Fibroblast of mammary gland (primary cell): ENCODE data around the gene NABP2.
A peak's percentile ranks its signal among the peaks of the same experiment; 100 is the strongest.

Source experiments
- DNase-seq: peaks from one replicate; pipeline ENCODE4 v3.0.0-alpha.2; 2010; ENCODE audit warnings: low read depth
- H3K4me3 ChIP-seq: 2 replicates; pipeline ENCODE4 v1.5.1; 2011; ENCODE audit warnings: low read depth, mild to moderate bottlenecking, low read length, moderate library complexity; ENCODE audit not compliant: control insufficient read depth
- TF ChIP-seq, protein P1 (sequence below): conservative IDR thresholded peaks from 2 replicates; pipeline ENCODE4 v1.5.1; 2011; ENCODE audit warnings: low read depth, low read length, inconsistent platforms; ENCODE audit not compliant: control insufficient read depth, insufficient read depth

The NABP2 gene

DNA sequence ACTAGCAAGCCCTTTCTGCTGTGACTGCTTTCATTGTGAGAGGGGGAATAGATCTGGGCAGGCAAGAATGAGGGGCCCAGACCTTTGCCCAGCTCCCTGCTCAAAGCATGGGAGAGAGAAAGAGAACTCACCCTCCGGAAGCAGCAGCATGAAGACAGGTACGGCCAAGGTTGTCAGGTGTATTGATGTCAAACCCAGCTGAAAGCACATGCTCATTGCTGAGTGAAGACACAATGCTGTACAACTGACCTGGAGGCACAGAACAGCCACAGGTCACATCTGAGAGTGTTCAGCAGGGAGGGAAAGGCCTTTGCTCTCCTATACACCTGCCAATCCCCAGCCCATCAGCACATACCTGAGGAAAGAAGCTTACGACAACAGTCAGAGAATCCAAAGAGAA is 28.5 kb downstream of the NABP2 start:
- DNase-seq = no peak
- TF ChIP-seq, protein P1, sequence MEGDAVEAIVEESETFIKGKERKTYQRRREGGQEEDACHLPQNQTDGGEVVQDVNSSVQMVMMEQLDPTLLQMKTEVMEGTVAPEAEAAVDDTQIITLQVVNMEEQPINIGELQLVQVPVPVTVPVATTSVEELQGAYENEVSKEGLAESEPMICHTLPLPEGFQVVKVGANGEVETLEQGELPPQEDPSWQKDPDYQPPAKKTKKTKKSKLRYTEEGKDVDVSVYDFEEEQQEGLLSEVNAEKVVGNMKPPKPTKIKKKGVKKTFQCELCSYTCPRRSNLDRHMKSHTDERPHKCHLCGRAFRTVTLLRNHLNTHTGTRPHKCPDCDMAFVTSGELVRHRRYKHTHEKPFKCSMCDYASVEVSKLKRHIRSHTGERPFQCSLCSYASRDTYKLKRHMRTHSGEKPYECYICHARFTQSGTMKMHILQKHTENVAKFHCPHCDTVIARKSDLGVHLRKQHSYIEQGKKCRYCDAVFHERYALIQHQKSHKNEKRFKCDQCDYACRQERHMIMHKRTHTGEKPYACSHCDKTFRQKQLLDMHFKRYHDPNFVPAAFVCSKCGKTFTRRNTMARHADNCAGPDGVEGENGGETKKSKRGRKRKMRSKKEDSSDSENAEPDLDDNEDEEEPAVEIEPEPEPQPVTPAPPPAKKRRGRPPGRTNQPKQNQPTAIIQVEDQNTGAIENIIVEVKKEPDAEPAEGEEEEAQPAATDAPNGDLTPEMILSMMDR = no peak
- H3K4me3 ChIP-seq = no peak overlapping the region

DNA sequence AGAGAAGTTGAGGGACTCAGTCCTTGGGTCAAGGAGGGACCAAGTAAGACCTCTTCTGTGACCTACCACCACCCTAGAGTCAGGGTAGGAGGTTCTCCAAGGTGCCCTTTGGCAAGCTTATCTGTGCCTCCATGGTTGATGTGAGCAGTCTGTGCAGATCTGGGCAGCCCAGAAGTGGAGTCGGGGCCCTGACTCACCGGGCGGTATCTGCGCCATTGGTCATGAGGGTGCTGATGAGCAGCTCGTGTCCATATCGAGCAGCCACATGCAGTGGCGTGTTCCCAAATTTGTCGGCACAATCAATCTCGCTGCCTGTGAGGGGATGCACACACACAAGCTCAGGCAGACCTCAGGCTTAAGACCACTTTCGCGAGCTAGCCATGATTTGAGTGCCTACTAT is 28.9 kb downstream of the NABP2 start:
- no peak for DNase-seq
- TF ChIP-seq, protein P1 = no peak
- no peak overlapping the region for H3K4me3 ChIP-seq

DNA sequence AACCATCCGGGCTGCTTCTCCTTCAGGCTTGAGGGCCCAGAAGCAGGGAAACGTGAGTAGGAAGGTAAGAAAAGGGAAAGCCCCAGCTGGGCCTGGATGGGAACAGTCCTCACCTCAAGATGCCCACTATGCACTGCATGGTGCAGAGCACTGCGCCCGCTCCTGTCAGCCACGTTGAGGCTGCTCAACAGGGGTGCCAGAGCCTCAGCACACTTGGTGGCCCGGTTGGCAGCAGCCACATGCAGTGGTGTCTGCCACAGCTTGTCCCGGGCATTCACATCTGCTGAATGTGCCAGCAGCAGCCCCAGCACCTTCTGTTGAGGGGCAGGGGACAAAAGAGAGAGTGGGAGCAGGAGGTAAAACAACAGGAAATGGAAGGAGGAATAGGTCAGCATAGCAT is 31.5 kb downstream of the NABP2 start:
- H3K4me3 ChIP-seq = no peak overlapping the region
- TF ChIP-seq, protein P1 = no peak
- DNase-seq = no peak

DNA sequence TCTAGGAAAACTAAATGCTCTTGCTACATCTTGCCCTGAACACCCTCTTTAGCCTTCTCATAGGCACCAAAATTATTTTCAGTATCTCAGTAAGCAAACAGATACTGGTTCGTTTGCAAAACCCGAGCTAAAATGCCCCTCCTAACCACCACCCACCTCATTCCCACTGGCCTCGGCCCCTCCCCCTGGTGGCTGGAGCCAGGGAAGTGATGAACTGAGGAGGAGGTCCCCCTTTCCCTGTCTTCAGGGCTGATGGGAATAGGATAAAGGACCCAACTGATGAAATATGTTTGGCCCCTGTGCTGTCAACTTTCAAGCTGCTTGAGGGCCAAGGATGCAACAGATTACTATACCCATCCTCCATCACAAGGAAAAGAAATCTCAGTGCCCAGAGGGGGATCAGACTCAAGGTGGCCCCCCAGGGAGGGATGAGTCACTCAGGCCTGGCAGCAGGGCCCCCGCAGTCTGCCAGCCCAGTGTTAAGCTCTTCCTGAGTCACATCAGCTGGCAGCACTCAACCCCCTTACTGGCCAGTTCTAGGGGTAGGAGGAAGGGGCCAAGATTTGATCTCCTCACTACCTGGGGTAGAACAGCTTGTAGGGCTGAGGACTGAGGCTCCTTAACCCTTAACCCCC is 32.3 kb downstream of the NABP2 start:
- TF ChIP-seq, protein P1 = peak; percentile 9
- peak overlapping the region; percentile 84 for H3K4me3 ChIP-seq
- DNase-seq = peak; percentile 67

DNA sequence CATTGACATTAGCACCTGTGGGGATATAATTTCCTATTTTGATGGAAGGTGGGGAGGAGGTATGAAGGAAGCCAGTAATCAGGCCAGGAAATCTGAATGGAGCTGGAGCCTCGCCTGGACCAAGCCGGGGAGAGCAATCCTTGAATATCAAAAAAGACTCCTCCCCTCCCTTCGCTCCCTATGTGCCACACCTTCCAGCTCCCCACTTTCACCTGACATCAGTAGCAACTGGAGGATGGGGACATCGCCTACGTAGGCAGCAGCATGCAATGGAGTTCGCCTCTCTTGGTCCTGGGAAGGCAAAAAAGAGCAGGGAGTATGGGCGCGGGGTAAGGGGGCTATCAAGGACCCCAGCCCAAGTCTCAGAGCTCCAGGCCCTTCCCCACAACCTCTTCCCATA is 32.9 kb downstream of the NABP2 start:
- peak overlapping the region; percentile 84 for H3K4me3 ChIP-seq
- TF ChIP-seq, protein P1 = no peak
- no peak for DNase-seq

DNA sequence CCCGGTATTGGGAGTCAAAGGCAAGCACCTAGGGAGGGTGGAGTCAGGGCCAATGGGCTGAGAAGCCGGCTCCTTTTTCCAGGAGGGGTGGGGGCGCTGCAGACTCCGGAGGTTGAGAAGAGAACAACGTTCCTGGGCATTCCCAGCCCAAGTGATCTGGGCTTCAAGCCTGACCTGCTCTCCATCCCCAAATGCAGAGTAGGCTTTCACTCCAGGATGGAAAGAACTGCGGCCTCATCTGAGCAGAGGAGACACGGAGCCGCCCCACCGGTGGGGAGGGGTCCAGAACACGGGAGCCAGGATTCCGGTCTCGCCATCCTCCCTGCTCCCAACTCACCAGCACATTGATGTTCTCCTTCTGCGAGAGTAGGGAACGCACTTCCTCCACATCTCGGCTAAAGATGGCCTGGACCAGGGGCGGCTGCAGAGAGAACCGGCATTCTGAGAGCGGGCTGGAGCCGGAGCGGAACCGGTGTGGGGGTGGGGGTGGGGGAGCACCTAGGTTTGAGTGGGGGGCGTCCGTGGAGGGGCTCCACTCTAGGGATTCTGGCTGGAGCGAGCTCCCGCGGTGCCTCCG is 33.4 kb downstream of the NABP2 start:
- DNase-seq = peak; percentile 20
- peak overlapping the region; percentile 84 for H3K4me3 ChIP-seq
- TF ChIP-seq, protein P1 = no peak
